Measurements from ENCODE around the gene ELMO1.

The ELMO1 gene

DNA sequence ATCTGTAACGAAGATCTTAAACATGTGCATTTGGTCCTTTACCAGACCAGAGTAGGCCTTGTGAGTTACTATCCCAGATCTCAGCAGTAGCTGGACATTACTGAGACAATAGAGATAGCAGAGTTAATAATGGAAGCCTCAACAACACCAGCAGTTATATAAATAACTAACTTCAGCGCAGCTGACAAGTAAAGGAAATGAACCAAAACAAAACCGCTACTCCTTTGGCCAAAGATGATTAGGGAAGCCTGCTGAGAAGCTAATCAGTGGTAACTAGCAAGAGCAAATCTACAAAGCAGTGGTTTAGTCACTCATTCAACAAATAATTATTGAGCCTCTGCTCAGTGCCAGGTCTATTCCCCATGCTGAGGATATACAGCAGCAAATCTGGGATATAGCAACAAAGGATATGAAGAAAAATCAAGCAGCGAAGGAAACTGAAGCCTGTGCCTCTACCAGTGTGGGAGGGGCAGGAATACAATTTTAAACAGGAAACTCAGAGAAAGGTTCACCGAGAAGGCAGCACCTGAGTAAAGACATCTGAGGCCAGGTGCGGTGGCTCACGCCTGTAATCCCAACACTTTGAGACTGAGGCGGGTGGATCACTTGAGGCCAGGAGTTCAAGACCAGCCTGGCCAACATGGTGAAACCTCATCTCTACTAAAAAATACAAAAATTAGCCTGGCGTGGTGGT is 103.6 kb downstream of the ELMO1 start:
- H3K27ac ChIP-seq (ENCODE audit: low read length), result no peak overlapping the region
- ATAC-seq (ENCODE audit: insufficient read depth, low read depth), result no peak
- no peaks in the 10 kb centered on the region for H4K20me1 ChIP-seq (ENCODE audit: insufficient read depth, low read length)
- H2AFZ ChIP-seq (ENCODE audit: low read depth, low read length), result no peak overlapping the region
- H3K4me2 ChIP-seq (ENCODE audit: insufficient read depth, low read length), result no peak overlapping the region
- no peaks in the 10 kb centered on the region for H3K9me3 ChIP-seq (ENCODE audit: insufficient read depth, low read length, severe bottlenecking)
- H3K27me3 ChIP-seq (ENCODE audit: insufficient read depth, low read length, poor library complexity), result no peaks in the 10 kb centered on the region
- no peaks in the 10 kb centered on the region for H3K36me3 ChIP-seq (ENCODE audit: insufficient read depth, low read length)
- H3K9ac ChIP-seq (ENCODE audit: low read depth, low read length), result no peak overlapping the region
- DNase-seq, result no peak
- TF ChIP-seq, protein P1, sequence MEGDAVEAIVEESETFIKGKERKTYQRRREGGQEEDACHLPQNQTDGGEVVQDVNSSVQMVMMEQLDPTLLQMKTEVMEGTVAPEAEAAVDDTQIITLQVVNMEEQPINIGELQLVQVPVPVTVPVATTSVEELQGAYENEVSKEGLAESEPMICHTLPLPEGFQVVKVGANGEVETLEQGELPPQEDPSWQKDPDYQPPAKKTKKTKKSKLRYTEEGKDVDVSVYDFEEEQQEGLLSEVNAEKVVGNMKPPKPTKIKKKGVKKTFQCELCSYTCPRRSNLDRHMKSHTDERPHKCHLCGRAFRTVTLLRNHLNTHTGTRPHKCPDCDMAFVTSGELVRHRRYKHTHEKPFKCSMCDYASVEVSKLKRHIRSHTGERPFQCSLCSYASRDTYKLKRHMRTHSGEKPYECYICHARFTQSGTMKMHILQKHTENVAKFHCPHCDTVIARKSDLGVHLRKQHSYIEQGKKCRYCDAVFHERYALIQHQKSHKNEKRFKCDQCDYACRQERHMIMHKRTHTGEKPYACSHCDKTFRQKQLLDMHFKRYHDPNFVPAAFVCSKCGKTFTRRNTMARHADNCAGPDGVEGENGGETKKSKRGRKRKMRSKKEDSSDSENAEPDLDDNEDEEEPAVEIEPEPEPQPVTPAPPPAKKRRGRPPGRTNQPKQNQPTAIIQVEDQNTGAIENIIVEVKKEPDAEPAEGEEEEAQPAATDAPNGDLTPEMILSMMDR (IDR thresholded peaks at IDR 0.05; ENCODE audit: borderline replicate concordance, extremely low read depth, low read length, poor library complexity, severe bottlenecking), result no peak
- TF ChIP-seq EZH2 (IDR thresholded peaks at IDR 0.05; ENCODE audit: borderline replicate concordance, low read depth, low read length, severe bottlenecking), result no peak
- H3K4me1 ChIP-seq (ENCODE audit: insufficient read depth, low read length), result peaks cover 35% of the 10 kb centered on the region
- no peak overlapping the region for H3K4me3 ChIP-seq (ENCODE audit: low read depth in 1 of 2, low read length in 2 of 2)
- peaks cover 35% of the 10 kb centered on the region for H3K79me2 ChIP-seq (ENCODE audit: insufficient read depth, low read length)

DNA sequence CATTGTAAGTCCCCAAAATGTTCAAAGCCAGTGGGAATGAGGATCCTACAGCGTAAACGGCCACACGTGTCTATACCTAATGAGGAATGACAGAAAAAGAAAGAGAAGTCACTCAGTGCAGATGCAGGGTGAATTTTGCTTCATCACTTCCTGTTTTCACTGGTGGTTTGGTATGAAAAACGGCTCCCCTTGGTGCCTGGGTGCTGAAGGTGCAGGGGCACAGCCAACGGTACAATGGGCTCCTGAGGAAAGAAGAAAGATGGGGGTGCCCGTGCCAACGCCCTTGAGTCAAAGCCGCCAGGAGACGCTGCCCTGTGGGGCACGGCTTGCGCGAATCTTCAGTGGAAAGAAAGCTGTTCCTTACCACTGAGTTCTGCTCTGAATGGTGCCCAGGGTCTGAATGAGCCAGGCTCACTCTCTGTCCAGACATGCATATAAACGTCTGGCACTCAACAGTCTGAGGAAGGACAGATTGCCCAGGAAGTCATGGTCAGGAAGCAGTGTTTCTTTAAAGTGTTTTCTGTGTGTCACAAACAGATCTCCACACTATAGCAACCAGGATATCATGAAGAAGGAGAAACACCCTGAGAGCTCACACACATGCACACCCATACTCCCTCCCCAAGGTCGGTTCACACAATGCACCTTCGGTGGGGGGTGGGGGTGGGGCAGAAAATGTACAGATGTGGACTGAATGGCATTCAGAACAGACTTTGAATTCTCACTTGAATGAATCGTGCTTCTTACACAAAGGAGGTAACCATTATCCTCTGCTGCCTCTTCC is 105.8 kb downstream of the ELMO1 start:
- no peaks in the 10 kb centered on the region for H3K27me3 ChIP-seq (ENCODE audit: insufficient read depth, low read length, poor library complexity)
- H3K36me3 ChIP-seq (ENCODE audit: insufficient read depth, low read length), result peaks cover 14% of the 10 kb centered on the region
- H3K4me1 ChIP-seq (ENCODE audit: insufficient read depth, low read length), result peaks cover 47% of the 10 kb centered on the region
- ATAC-seq (ENCODE audit: insufficient read depth, low read depth) (peak; percentile 83), DNase-seq (peak; percentile 80)
- peaks cover 10% of the 10 kb centered on the region; the same call in 1 of the 2 replicates for H4K20me1 ChIP-seq (ENCODE audit: insufficient read depth, low read length)
- peak overlapping the region; percentile 93 for H3K4me2 ChIP-seq (ENCODE audit: insufficient read depth, low read length)
- H3K79me2 ChIP-seq (ENCODE audit: insufficient read depth, low read length), result peaks cover 56% of the 10 kb centered on the region
- H3K4me3 ChIP-seq (ENCODE audit: low read depth in 1 of 2, low read length in 2 of 2), result peak overlapping the region; percentile 70 to 80
- H3K9me3 ChIP-seq (ENCODE audit: insufficient read depth, low read length, severe bottlenecking), result no peaks in the 10 kb centered on the region
- peak overlapping the region; percentile 96 for H3K27ac ChIP-seq (ENCODE audit: low read length)
- TF ChIP-seq, protein P1 (IDR thresholded peaks at IDR 0.05; ENCODE audit: borderline replicate concordance, extremely low read depth, low read length, poor library complexity, severe bottlenecking), result peak; percentile 76
- no peak for TF ChIP-seq EZH2 (IDR thresholded peaks at IDR 0.05; ENCODE audit: borderline replicate concordance, low read depth, low read length, severe bottlenecking)
- peak overlapping the region; percentile 66 for H3K9ac ChIP-seq (ENCODE audit: low read depth, low read length)
- peak overlapping the region; percentile 92 for H2AFZ ChIP-seq (ENCODE audit: low read depth, low read length)

DNA sequence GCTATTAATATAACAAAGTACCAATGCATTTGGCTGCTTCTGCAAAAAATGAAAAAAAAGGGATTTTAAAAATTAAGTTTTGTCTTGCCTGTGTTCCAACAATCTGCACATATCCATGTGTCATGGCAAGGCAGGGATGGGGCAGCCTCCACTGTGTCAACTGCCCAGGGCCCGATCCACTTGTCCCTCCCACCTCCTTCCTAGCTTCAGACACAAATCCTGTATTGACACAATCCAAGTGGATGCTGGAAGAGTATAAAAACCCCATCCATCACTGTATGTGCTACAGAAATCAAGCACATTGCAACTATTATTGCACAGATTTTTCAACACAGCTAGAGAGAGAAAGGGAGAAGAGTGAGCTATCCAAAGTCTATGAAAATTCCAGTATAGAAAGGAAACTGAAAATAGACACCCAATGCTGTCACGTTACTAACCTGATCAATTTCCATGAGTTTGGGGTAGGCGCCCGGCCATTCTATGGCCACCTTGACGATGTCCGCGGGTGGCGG is 106.4 kb downstream of the ELMO1 start:
- H3K9me3 ChIP-seq (ENCODE audit: insufficient read depth, low read length, severe bottlenecking), result no peaks in the 10 kb centered on the region
- H3K79me2 ChIP-seq (ENCODE audit: insufficient read depth, low read length), result peaks cover 63% of the 10 kb centered on the region

More for the DNA sequence above, 106.4 kb downstream of the ELMO1 start:
- Histone ChIP-seq H3K36me3 (ENCODE audit: insufficient read depth, low read length) (peaks cover 20% of the 10 kb centered on the region), H4K20me1 (ENCODE audit: insufficient read depth, low read length) (peaks cover 13% of the 10 kb centered on the region; the same call in 1 of the 2 replicates), H3K27me3 (ENCODE audit: insufficient read depth, low read length, poor library complexity) (no peaks in the 10 kb centered on the region), H3K4me1 (ENCODE audit: insufficient read depth, low read length) (peaks cover 47% of the 10 kb centered on the region), H3K4me2 (ENCODE audit: insufficient read depth, low read length) (peak overlapping the region; percentile 93), H2AFZ (ENCODE audit: low read depth, low read length) (peak overlapping the region; percentile 92), H3K27ac (ENCODE audit: low read length) (peak overlapping the region; percentile 96), H3K4me3 (ENCODE audit: low read depth in 1 of 2, low read length in 2 of 2) (peak overlapping the region; percentile 70 to 80), H3K9ac (ENCODE audit: low read depth, low read length) (peak overlapping the region; percentile 66)
- DNase-seq (peak; percentile 35), ATAC-seq (ENCODE audit: insufficient read depth, low read depth) (peak; percentile 27; the same call in 2 of the 3 replicates)
- TF ChIP-seq, protein P1 (IDR thresholded peaks at IDR 0.05; ENCODE audit: borderline replicate concordance, extremely low read depth, low read length, poor library complexity, severe bottlenecking), result no peak
- no peak for TF ChIP-seq EZH2 (IDR thresholded peaks at IDR 0.05; ENCODE audit: borderline replicate concordance, low read depth, low read length, severe bottlenecking)

Data from DND-41 (cell line).